ENCODE measurements around the gene BEAN1.

Gene BEAN1

DNA sequence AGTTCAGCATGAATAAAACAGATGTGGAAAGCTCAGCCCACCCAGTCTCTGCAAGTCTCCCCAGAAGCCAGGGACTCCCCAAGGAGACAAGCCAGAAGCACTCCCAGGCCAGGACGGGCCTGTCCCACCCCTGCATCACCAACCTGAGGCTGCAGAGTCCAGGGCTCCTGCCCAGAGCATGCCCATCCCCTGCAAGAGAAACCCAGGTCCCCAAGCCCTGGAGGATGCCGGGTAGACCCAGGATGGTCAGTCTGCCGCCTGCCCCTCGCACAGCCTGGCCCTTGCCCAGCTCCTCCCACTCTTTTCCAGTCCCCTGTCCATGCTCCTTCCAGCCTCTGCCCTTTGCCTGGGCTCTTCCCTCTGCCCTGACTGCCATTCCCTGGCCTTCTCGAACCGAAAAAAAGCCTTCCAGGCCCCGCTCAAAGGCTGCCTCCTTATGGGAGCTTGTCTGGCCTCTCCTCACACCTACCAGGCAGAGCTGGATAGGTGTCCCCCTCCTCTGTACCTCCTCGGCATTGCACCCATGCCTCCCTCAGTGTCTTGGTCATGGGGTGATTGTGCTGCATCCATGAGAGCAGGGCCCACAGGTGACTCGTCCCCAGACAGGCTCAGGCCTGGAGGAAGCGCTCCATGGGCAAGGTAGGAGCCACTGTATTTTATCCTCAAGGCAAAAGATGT, 44.8 kb downstream of the BEAN1 start:
- no peak for FAIRE-seq

DNA sequence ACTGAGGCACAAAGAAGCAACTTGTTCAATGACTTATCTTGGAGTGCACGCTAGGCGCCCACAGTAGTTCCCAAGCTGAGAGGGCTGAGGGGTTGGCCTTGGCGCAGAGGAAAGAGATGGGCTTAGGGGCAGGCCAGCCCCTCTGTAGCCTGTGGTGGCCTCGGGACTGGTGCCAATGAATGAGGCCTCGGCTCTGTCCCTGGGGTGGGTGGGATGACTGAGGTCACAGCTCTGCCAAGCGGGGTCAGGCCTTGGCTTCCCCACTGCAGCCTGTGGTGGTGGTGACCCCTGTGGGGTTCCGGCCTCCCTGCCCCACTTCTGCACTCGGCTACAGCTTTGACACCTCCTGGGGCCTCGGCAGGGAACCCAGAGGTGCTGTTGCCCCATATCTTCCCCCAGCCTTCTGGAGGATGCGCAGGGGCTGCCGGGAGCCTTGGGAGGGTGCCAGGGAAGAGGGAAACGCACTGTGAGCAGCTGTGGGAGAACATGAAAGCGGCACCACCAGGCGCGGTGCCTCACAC, 46.0 kb downstream of the BEAN1 start:
- FAIRE-seq, result no peak

DNA sequence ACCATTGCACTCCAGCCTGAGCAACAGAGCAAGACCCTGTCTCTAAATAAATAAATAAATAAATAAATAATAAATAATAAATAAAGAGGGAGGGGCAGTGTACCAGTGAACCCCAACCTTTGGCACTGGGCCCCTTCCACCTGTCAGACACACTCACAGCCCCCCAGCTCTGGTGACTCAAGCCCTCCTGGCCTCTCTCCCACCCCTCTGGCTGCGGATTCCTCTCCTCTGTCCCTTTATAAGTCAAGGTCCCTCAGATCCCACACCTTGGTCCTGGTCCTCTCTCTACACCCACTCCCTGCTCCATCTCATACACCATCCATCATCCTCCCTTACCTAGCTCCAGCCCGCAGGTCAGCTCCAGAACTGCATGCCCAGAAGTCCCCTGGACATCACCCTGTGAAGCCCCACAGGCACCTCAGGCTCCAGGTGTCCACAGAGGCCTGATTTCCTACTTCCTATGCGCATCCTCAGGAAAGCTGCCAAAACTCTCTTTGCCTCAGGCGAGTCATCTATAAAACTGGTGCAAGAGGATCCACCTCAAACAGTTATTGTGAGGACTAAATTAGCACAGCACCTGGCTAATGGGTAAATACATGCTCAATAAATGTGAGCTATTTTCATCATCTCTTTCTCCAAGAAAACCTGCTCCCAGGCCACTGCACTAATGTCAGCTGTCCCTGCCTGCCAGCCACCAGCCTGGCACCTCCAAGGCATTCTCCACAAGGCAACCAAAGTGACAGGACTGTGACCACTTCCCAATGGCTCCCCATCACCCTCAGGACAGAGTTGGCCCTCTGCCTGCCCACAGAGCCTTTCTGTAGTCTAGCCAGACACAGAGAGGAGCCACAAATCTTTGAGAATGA, 46.8 kb downstream of the BEAN1 start:
- FAIRE-seq, result no peak

DNA sequence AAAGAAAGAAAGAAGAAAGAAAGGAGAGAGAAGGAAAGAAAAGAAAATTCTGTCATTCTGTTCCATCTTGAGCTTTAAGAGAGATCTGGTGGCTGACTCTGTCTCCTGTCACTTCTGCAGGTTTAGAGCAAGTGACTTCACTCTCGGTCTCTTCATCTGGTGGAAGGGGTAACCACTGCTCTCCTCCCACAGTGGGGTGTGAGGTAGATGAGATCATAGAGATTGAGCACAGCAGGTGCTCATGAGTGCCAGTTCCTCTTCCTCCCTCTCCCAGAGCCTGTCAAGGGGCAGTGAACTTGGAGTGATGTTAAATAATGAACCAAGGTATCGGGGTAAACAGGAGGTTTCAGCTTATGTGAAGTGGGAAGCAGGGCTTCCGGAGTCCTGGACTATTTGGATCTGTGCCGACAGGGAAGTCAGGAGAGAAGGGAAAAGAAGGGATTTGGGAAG, 47.7 kb downstream of the BEAN1 start:
- FAIRE-seq, result no peak

DNA sequence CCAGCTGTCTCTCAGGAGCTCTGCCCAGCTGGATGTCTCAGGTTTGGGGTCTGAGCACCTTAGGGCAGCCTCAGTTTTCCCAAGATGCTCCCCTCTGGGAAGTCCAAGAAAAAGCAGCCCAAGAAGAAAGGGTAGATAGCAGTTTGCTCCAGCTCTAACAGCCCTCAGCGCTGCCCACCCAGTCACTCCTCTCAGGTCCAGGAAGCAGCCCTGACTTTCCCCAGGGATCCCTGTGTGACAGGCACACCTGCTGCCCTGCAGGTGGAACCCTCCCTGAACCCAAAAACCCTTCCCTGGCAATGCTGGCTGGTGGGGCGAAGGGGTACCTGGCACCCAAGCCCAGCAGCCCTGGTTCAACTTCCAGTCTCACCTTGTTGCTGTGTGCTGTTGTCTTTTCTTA, 48.1 kb downstream of the BEAN1 start:
- FAIRE-seq, result no peak

DNA sequence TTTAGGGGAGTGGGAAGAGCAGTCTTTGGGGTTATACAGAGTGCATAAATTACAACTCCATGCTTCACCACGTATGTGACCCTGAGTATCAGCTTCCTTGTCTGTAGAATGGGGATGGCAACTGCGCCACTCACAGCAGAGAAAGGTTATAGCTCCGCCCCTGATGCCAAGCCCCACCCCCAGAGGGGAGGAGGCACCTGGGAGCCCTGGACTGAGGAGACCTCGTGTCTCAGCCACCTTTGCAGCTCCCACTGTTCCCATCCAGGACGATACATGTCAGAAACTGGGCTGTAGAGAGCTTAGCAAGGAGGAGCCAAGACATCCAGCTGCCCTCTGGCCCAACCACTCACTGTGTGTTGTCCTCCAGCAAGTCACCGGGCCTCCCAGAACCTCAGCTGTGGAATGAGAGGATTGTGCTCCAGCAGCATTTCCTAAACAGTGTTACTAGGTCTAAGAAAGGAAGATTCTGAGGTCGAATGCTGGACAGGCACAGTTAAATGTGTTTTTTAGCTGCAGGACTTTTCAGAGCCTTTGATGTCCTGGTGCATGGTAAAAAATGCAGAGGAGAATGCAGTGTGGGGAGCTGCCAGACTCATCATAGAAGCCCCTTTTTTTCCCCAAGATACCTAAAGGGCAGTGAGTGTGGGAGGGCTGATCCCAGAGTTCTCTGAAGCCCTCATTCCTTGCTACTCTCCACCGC, 49.4 kb downstream of the BEAN1 start:
- no peak for FAIRE-seq

DNA sequence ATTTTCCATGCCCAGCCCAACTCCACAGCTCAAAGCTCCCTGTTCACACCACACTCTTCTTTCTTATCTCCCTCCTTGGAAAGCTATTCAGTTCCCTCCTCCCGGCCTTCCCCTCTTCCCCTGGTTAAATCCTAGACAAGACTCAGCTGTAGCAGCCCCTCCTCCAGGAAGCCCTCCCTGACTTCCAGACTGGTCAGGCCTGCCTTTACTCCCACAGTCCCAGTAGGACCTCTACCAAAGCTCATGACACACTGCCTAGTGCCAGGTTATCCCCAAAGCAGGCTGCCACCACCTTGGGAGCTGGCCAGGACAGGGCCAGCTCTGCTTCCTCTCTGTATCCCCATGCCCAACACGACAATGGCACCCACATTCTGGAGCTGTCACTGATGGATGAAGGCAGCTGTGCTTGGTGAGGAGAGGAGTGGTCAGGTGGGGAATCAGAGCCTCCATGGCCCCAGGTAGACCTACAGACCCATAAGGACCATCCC, 50.0 kb downstream of the BEAN1 start:
- FAIRE-seq, result no peak

DNA sequence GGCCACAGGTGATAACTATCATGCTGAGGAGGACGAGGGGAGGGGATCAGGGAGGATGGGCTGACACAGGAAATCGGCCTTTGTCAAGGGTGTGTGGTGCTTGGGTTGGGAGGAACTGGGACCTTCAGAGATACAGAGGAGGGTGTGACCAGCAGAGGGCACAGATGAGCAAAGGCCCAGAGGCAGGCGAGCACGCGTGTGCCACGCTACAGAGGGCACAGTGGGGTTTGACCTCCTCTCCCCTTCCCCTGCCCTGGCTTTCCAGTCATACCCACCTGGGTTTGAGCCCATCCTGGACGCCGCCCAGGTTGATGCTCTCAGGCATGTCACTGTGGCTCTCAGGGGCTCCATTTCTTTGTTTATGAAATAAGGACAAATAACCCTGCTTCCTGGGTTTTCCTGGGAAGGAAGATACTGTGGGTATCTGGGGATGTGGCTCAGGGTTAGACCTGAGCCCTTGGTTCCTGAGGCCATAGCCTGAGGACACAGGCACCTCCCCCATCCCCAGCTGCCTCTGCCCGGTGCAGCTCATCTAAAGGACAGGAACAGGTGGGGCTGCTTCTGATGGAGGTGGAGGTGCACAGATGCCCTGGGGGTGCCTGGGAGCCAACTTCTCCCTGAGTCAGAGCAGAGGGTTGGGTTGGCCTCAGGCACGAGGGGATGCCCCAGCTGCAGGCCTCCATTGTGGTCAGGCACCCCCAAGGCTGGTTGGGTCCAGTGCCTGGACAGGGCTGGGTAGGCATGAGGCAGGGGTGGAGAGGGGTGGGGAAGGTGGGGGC, 51.8 kb downstream of the BEAN1 start:
- FAIRE-seq, result no peak

DNA sequence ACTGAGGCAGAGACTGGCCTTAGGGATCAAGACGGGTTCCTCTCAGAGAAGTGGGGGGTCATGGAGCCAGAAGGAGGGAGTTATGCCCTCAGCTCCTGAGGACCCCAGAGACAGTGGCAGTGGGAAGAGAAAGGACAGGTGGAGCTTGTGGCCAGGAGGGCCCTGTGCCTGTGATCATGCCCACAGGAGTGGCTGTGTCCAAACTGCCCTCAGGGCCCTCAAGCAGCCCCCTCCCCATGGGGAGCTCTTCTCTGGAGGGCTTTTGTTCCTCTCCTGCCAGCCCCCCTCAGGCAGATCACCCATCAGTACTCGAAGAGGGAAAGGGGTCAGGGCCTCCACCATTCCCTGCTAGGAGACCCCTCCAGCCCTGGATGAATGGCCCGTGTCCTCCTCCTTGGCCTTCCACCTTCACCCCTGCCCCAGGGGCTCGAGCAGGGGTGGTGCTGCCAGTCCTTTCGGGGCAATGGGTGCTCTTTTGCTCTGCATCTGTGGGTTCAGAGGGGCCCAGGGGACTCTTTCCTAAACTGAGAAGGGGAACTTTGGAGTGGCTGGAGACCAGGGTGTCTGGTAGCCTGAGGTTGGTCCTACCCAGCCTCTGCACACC, 52.7 kb downstream of the BEAN1 start:
- FAIRE-seq, result no peak

DNA sequence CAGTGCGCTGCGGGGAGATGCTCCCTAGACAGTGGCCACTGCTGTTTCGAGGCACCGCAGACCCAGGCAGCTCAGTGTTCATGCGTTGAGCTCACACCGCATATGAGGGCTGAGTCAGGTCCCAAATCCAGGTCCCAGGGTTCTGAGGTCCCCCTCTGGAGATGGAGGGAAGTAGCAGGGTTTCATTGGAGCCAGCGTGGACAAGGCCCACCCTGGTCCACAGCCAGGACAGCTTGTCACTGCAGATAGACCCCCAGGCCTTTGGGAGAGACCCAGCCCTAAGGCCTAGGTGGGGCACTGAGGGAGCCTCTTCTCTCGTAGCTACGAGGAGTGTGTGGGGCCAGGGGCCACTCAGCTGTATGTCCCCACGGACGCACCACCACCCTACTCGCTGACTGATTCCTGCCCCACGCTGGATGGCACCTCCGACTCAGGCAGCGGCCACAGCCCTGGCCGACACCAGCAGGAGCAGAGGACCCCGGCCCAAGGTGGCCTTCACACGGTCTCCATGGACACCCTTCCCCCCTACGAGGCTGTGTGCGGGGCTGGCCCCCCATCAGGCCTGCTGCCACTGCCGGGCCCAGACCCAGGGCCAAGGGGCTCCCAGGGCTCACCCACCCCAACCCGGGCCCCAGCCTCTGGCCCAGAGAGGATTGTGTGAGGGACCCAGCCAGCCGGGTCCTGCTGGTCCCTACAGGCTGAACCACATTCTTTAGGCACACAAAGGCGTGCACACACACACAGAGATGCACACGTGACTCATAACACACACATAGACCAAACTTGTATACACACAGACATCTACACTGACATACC, 53.4 kb downstream of the BEAN1 start:
- no peak for FAIRE-seq

DNA sequence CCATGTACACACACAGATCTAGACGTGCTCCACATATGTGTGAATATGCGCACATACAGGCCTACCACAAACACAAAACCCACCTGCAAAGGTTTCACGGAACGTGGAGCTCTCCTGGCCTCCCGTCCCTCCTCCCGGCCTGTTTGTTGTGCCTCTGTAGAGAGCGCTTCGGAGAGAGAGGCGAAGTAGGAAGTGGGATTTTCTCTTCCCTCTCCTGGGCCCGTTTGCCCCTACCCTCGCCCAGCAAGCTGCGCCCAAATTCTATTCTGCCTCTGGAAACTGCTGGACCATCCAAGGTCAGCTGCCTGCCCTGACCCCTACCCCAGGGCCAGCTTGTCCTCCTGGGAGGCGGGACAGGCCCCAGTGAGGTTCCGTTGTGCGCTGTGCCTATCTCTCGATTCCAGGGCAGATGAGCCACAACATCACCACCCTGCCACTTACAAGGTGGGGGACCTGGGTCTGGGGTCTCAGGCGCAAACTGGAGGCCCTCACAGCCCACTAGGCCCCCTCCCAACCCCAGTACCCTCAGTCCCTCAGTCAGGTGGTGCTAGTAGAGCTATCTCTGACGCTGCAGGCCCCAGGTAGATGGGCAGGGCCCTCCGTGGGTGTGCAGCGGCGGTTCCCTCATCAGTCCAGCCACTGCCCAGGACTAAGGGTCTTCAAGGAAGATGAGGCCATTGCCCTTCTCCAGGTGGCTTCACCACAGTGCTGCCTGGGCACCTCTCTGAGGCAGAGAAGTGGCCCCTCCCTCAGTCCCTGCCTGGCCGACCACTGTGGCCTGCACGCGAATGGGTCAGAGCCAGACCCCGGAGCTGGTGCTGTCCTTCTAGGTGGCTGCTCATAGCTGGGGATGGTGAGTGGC, 54.2 kb downstream of the BEAN1 start:
- no peak for FAIRE-seq

DNA sequence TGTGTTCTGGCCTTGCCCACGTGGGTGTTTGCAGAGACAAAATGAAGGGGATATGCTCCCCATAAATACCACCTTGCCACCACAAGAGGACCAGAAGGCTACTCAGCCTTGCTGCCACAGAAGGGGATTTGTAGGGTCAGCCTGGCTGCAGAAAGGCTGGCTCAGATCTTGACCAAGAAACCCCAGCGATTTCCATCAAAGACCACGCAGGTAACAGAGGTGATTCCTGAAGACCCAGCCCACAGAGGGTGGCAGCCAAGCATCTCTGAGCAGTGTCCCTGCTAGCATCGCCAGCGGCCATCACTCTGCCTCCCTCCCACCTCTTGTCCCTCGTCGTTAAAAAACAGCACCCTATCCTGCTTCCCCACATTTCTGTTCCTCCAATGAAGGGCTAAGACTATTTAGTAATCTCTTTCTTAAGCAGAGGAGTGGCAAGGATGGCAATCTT, 54.9 kb downstream of the BEAN1 start:
- FAIRE-seq, result no peak

DNA sequence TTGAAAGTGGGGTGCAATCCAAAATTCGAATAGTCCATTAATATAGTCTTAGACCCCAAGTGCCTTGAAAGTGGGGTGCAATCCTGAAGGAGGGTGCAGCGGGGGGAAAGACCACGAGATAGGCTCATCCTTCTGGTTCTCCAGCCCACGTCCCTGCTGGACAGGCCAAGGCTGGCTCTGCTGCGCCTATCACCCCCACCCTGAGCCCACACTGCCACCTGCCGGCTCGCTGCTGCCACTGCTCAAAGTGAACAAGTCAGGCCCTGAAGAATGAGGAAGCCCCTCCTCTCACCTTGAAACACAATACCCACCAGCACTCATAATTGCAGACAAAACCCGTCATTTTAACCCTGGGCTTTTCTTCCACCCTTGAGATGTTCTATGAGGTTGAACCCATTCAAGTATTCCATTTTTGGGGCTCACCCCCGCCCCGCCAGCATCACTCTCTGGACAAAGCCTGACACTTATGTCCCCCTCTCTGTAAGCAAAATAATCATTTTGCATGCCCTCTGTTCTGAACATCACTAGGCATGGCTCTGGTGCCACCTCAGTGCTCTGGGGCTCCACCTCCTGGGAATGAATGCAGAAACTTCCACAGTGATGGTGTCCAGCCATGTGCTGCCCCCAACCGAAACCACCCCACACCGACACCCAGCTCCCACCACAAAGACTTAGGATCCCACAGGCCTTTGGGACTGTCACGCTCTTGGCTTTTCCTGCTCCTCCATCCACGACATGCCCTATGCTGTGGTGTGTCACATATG, 56.8 kb downstream of the BEAN1 start:
- peak; percentile 87 for FAIRE-seq

DNA sequence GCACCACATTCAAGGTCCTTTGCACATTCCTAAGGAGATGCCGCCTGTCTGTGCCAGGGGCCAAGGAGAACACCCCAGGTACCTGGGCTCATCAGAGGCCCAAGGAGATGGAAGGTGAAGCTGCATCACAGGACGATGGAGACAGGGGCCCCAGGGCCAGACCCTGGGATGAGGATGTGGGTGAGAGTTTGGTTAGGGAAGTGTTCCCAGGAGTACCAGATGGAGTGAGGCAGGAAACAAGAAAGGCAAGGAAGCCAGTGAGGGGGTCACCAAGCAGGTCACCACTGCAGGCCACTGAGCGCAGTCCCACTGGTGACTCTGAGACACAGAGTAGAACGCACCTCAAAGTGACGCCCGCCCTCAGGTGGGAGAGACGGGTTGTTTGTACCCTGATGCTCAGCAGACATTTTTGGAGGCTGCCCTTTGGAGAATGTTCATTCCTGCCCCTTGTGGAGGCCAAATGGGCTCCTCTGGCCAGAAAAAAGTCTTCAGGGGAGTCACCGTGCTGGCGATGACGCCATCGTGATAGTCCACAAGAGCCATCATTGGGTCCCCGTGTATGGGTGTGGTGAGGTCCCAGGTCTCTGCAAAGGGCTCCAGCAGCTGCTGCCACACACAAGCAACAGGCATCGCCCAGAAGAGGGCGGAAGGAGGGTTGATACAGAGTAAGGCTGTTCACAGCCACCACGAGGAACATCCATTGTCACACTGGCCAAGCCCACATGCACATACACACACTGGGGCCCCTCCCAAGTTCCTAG, 57.5 kb downstream of the BEAN1 start:
- no peak for FAIRE-seq

DNA sequence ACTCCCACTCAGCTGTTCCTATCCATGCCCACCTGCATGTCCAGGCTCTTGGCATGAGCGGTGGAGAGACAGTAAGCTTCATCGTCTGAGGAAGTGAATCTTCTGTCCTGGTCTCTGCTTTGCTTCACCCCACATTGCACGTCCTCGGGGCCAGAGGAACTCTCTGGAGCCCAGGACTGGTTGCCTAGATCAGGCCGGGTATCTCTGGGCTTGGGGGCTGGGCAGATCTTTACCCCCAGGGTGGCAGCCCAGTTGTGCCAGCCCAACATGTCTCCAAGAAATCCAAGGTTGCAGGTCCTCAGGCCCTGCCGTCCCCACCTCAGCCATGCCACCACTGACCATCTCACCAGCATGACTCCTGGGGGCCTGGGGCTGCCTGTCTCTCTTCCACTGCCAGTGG, 58.3 kb downstream of the BEAN1 start:
- FAIRE-seq, result no peak

DNA sequence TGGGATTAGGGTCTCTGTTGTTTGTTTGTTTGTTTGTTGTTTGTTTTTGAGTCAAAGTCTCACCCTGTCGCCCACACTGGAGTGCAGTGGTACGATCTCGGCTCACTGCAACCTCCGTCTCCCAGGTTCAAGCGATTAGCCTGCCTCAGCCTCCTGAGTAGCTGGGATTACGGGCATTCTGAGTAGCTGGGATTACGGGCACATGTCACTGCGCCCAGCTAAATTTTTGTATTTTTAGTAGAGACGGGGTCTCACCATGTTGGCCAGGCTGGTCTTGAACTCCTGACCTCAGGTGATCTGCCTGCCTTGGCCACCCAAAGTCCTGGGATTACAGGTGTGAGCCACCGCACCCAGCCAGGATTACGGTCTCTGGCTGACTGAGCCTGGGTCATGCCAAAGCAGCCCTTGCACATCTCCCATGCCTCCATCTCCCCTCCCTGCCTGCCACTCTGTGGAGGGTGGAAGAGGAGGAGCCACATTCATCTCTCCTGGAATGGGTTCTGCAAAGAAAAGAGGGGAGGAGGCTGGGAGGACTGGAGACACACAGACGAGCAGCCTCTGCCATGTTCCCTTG, 59.2 kb downstream of the BEAN1 start:
- FAIRE-seq, result no peak

DNA sequence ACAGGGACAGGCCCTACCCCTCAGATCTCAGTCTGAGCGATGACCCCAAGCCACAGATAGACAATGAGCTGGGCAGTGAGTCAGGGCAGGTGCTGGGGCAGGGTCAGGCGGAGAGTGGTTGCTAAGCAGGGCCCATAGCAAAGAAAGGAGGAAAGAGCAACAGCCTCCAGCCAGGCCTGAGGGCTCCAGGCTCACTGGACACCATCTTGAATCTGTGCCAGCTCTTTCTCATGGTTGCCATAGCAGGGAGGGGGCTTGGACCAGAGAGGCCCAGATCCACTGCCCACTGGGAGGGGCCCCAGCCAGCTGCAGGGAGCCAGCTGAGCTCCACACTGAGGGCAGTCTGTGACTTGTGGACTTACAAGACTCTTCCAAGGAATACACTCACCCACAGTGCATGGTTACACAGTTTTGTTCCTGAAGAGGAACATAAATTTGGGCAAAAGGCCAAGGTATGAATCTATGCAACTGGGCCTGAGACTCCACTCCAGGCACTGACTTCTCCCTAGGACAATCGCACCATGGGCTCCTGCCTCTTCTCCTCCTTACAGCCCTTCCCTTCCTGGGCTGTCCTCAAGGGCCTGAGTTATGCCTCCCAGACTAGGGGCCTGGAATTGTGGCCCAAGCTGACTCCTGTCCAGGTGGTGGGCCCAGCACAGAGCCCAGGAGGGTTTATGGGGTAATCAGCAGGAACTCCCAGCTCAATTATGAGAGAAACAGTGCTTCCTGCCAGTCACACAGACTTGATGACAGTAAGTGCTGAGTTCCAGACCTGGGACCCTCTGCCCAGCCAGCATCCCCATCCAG, 59.9 kb downstream of the BEAN1 start:
- no peak for FAIRE-seq

Measured in G401.6 (cell line).